ENCODE data around the gene MIA. TPM values are rescaled to one million over a fixed set of nuclear protein-coding genes. Genes with fewer than 3 reads are reported as not detected.

Gene MIA
- total RNA-seq, 1 experiment from 2014 or later, result 0.75 TPM

- DNase-seq (ENCODE audit: low spot score), result no peak
- BruUV-seq (replicated peaks), result no TSS peak
- POLR2A ChIA-PET (ENCODE audit: low non-redundant PET), result no interaction called here
- CTCF ChIA-PET, result no interaction called here
- Histone ChIP-seq H3K9me3 (ENCODE audit: low read depth, low read length, poor library complexity, severe bottlenecking) (no peaks in the 10 kb centered on the region), H3K36me3 (ENCODE audit: insufficient read depth, low read length, poor library complexity, severe bottlenecking) (peaks cover 2% of the 10 kb centered on the region), H3K27me3 (replicated peaks; ENCODE audit: insufficient read depth, low read depth, low read length, poor library complexity) (no peaks in the 10 kb centered on the region), H3K4me1 (ENCODE audit: insufficient read depth, low read length, poor library complexity, severe bottlenecking) (no peaks in the 10 kb centered on the region), H3K27ac (ENCODE audit: low read depth, low read length, poor library complexity, severe bottlenecking) (no peak overlapping the region), H3K4me3 (ENCODE audit: low read depth, low read length, poor library complexity, severe bottlenecking) (no peak overlapping the region)
- intact Hi-C loops (cut with micrococcal nuclease; ENCODE audit: unreplicated experiment), result no loop called here
- no peak for TF ChIP-seq CTCF (conservative IDR thresholded peaks at IDR 0.05; ENCODE audit: low read depth, low read length)
- TF ChIP-seq EZH2 (IDR thresholded peaks at IDR 0.05; ENCODE audit: borderline replicate concordance, low read depth, low read length, poor library complexity, severe bottlenecking), result no peak
Measured at GRCh38 chr19:40740747-40741146, 34.6 kb upstream of the MIA start.

GRCh38 chr19:40741527-40742390 lies 33.6 kb upstream of the MIA start:
- Histone ChIP-seq H3K27me3 (replicated peaks; ENCODE audit: insufficient read depth, low read depth, low read length, poor library complexity) (no peaks in the 10 kb centered on the region), H3K4me1 (ENCODE audit: insufficient read depth, low read length, poor library complexity, severe bottlenecking) (no peaks in the 10 kb centered on the region), H3K27ac (ENCODE audit: low read depth, low read length, poor library complexity, severe bottlenecking) (no peak overlapping the region), H3K36me3 (ENCODE audit: insufficient read depth, low read length, poor library complexity, severe bottlenecking) (peaks cover 2% of the 10 kb centered on the region), H3K4me3 (ENCODE audit: low read depth, low read length, poor library complexity, severe bottlenecking) (no peak overlapping the region), H3K9me3 (ENCODE audit: low read depth, low read length, poor library complexity, severe bottlenecking) (no peaks in the 10 kb centered on the region)
- no TSS peak for BruUV-seq (replicated peaks)
- intact Hi-C loops (cut with micrococcal nuclease; ENCODE audit: unreplicated experiment), result no loop called here
- POLR2A ChIA-PET (ENCODE audit: low non-redundant PET), result no interaction called here
- CTCF ChIA-PET, result no interaction called here
- no peak for TF ChIP-seq EZH2 (IDR thresholded peaks at IDR 0.05; ENCODE audit: borderline replicate concordance, low read depth, low read length, poor library complexity, severe bottlenecking)
- TF ChIP-seq CTCF (conservative IDR thresholded peaks at IDR 0.05; ENCODE audit: low read depth, low read length), result no peak
- DNase-seq (ENCODE audit: low spot score), result no peak

GRCh38 chr19:40742477-40742876 lies 32.8 kb upstream of the MIA start:
- POLR2A ChIA-PET (ENCODE audit: low non-redundant PET), result no interaction called here
- Histone ChIP-seq H3K4me1 (ENCODE audit: insufficient read depth, low read length, poor library complexity, severe bottlenecking) (no peaks in the 10 kb centered on the region), H3K36me3 (ENCODE audit: insufficient read depth, low read length, poor library complexity, severe bottlenecking) (no peaks in the 10 kb centered on the region), H3K4me3 (ENCODE audit: low read depth, low read length, poor library complexity, severe bottlenecking) (no peak overlapping the region), H3K27me3 (replicated peaks; ENCODE audit: insufficient read depth, low read depth, low read length, poor library complexity) (no peaks in the 10 kb centered on the region), H3K27ac (ENCODE audit: low read depth, low read length, poor library complexity, severe bottlenecking) (no peak overlapping the region), H3K9me3 (ENCODE audit: low read depth, low read length, poor library complexity, severe bottlenecking) (no peaks in the 10 kb centered on the region)
- intact Hi-C loops (cut with micrococcal nuclease; ENCODE audit: unreplicated experiment), result no loop called here
- DNase-seq (ENCODE audit: low spot score), result no peak
- no TSS peak for BruUV-seq (replicated peaks)
- TF ChIP-seq EZH2 (IDR thresholded peaks at IDR 0.05; ENCODE audit: borderline replicate concordance, low read depth, low read length, poor library complexity, severe bottlenecking), result no peak
- no peak for TF ChIP-seq CTCF (conservative IDR thresholded peaks at IDR 0.05; ENCODE audit: low read depth, low read length)
- CTCF ChIA-PET, result no interaction called here
